Activated CD4-positive, alpha-beta memory T cell treated with anti-CD3 and anti-CD28 coated beads for 36 hours (primary cell): Measurements from ENCODE around the gene ITPR1. TPM values are rescaled to one million over a fixed set of nuclear protein-coding genes. Genes with fewer than 3 reads are reported as not detected.

Experiments used
- CTCF ChIA-PET: fragments of 350-600 bp; sonication (Branson Sonifier 250); formaldehyde crosslinking; loops from one replicate; lab custom pipeline; 2021; ENCODE audit warnings: antibody characterized with exemption, inconsistent platforms; lab: Charles Lee
- POLR2A ChIA-PET: fragments of 350-600 bp; sonication (Branson Sonifier 250); formaldehyde crosslinking; loops from one replicate; lab custom pipeline; 2021; ENCODE audit warnings: antibody characterized with exemption; lab: Charles Lee
- DNase-seq: peaks from one replicate; pipeline ENCODE4 v3.0.0-alpha.2; 2020
- H3K27ac Mint-ChIP-seq: one replicate; pipeline ENCODE4 v1.8.0; 2021; ENCODE audit warnings: mixed read lengths
- H3K27me3 Mint-ChIP-seq: one replicate; pipeline ENCODE4 v1.8.0; 2021; ENCODE audit warnings: mixed read lengths
- H3K36me3 Mint-ChIP-seq: one replicate; pipeline ENCODE4 v1.8.0; 2021; ENCODE audit warnings: mixed read lengths
- H3K4me1 Mint-ChIP-seq: one replicate; pipeline ENCODE4 v1.8.0; 2021; ENCODE audit warnings: low read depth, mixed read lengths
- H3K4me3 Mint-ChIP-seq: one replicate; pipeline ENCODE4 v1.8.0; 2021; ENCODE audit warnings: mild to moderate bottlenecking, mixed read lengths
- H3K9me3 Mint-ChIP-seq: one replicate; pipeline ENCODE4 v1.8.0; 2021; ENCODE audit warnings: mixed read lengths
- intact Hi-C: fragments of 100-400 bp; cut with micrococcal nuclease; formaldehyde crosslinking; loops from one replicate; pipeline ENCODE4 v1.15.1; 2023
- total RNA-seq, 2 experiments: library from RNA; stranded (reverse); gene quantifications; one replicate each; pipeline ENCODE4 v1.2.3, GENCODE V29; 2021

ITPR1 gene
- total RNA-seq, 2 experiments from 2014 or later: 49.1 to 53.1 TPM

DNA sequence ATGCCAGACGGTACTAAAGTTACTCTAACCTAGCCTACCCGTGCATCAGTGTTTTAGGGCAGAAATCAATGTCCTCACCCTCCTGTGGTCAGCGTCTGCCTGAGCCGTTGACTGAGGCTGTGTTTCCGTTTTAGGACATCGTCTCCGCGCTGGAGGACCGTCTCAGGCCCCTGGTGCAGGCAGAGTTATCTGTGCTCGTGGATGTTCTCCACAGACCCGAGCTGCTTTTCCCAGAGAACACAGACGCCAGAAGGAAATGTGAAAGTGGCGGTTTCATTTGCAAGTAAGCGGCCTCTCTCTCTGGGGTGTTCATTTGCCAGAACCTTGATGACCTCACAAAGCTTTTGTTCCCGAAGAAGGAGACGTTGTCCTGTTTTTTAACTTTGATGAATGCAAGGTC lies 217.0 kb downstream of the ITPR1 start:
- Mint-ChIP-seq H3K4me3 (no peak overlapping the region), H3K27me3 (no peaks in the 10 kb centered on the region), H3K9me3 (peaks cover 2% of the 10 kb centered on the region), H3K27ac (no peak overlapping the region), H3K4me1 (peaks cover 1% of the 10 kb centered on the region), H3K36me3 (peaks cover 35% of the 10 kb centered on the region)
- CTCF ChIA-PET: interaction anchor here (1.2 to 10.0 kb wide), 7 partner anchors 10 to 359 kb away, joined by 3 to 267 read pairs (median 21); partner anchors contain the start of gene BHLHE40
- POLR2A ChIA-PET: no interaction called here
- intact Hi-C loops: no loop called here
- no peak for DNase-seq

GRCh38 chr3:4711680-4711992 lies 218.5 kb downstream of the ITPR1 start:
- H3K36me3 Mint-ChIP-seq: peaks cover 25% of the 10 kb centered on the region
- intact Hi-C loops: loop anchor here (1.0 kb wide), 4 partner anchors 178 to 411 kb away; partner anchors contain the start of gene ARL8B
- no peaks in the 10 kb centered on the region for H3K27me3 Mint-ChIP-seq
- peaks cover 1% of the 10 kb centered on the region for H3K4me1 Mint-ChIP-seq
- H3K9me3 Mint-ChIP-seq: peaks cover 2% of the 10 kb centered on the region
- CTCF ChIA-PET: interaction anchor here (0.6 to 10.0 kb wide), 102 partner anchors 9 to 474 kb away, joined by 3 to 267 read pairs (median 4); partner anchors contain the start of genes ARL8B and BHLHE40
- no peak for DNase-seq
- no peak overlapping the region for H3K4me3 Mint-ChIP-seq
- POLR2A ChIA-PET: interaction anchor here (0.7 to 1.5 kb wide), 7 partner anchors 93 to 272 kb away, joined by 3 to 6 read pairs (median 4); partner anchors contain the start of gene BHLHE40
- H3K27ac Mint-ChIP-seq: no peak overlapping the region

DNA sequence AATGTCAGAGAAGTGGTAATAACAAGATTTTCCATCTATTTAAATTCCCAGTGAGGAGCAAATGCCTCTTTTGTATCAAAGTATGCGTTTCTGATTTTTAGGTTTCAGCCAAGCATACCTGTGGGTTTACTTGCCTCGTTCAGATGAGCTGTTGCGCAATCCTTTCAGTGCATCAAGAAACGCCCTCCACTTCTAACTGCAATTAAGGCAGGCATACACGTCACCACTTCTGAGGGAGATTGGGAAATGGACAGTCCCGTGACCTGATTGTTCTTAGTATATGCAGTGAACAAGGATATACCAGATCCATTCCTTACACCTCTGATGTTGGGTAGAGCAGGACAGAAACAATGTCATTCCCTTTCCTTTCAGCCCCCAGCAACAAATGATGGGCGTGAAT lies 219.0 kb downstream of the ITPR1 start:
- Mint-ChIP-seq H3K36me3 (peaks cover 20% of the 10 kb centered on the region), H3K27me3 (no peaks in the 10 kb centered on the region), H3K27ac (no peak overlapping the region), H3K4me1 (peaks cover 1% of the 10 kb centered on the region), H3K4me3 (no peak overlapping the region), H3K9me3 (peaks cover 2% of the 10 kb centered on the region)
- intact Hi-C loops: no loop called here
- DNase-seq: no peak
- ChIA-PET CTCF (interaction anchor here (0.6 to 10.0 kb wide), 98 partner anchors 9 to 473 kb away, joined by 3 to 267 read pairs (median 4); partner anchors contain the start of genes ARL8B and BHLHE40), POLR2A (interaction anchor here (0.7 to 1.5 kb wide), 7 partner anchors 93 to 272 kb away, joined by 3 to 6 read pairs (median 4); partner anchors contain the start of gene BHLHE40)

- Mint-ChIP-seq H3K9me3 (no peaks in the 10 kb centered on the region), H3K27ac (no peak overlapping the region), H3K27me3 (no peaks in the 10 kb centered on the region), H3K4me1 (peaks cover 1% of the 10 kb centered on the region), H3K4me3 (no peak overlapping the region), H3K36me3 (peaks cover 16% of the 10 kb centered on the region)
- POLR2A ChIA-PET: interaction anchor here (2.5 kb wide), 1 partner anchor 262 kb away, joined by 7 read pairs; no protein-coding TSS in a partner anchor
- intact Hi-C loops: no loop called here
- CTCF ChIA-PET: interaction anchor here (0.6 to 10.0 kb wide), 7 partner anchors 262 to 341 kb away, joined by 3 to 267 read pairs (median 3); partner anchors contain the start of gene BHLHE40
- DNase-seq: no peak
These were observed 220.9 kb downstream of the ITPR1 start for GRCh38 chr3:4714045-4714444.

- peaks cover 12% of the 10 kb centered on the region for H3K36me3 Mint-ChIP-seq
- H3K9me3 Mint-ChIP-seq: no peaks in the 10 kb centered on the region
- ChIA-PET CTCF (interaction anchor here (0.8 to 10.0 kb wide), 6 partner anchors 9 to 338 kb away, joined by 3 to 267 read pairs (median 4); partner anchors contain the start of gene BHLHE40), POLR2A (interaction anchor here (0.6 kb wide), 1 partner anchor 135 kb away, joined by 3 read pairs; no protein-coding TSS in a partner anchor)
- H3K27ac Mint-ChIP-seq: no peak overlapping the region
- intact Hi-C loops: no loop called here
- no peaks in the 10 kb centered on the region for H3K27me3 Mint-ChIP-seq
- peaks cover 6% of the 10 kb centered on the region for H3K4me1 Mint-ChIP-seq
- H3K4me3 Mint-ChIP-seq: no peak overlapping the region
- no peak for DNase-seq
These were observed 223.1 kb downstream of the ITPR1 start for GRCh38 chr3:4716266-4716665.

DNA sequence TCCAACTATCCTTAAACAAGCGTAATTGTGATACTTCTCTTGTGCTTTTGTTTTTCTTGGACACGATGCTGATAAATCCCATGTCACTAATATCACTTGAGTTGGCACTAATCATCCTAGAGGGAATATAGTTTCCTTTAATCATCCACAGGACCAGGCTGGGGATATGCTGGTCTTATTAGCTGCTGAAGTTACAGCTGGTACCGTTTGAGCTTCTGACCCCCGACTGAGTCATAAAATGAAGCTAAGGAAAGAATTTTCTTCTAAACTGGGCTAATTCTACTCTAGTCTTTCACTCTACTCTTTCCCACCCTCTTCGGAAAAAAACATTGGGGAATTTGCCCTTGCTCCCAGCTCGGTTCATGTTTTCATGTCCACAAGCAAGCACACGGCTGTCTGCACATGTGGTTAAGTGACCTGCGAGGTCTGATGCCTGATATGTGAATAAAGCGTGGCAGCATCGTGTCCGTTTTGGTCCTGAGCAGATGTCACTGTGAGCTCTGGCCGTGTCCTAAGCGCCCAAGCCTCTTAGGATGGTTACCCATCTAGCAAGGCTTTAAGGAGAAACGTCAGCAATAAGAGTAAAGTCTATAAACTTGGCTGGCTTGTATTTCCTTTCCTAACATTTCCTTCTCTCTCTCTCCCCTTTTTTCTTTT lies 223.7 kb downstream of the ITPR1 start:
- Mint-ChIP-seq H3K27me3 (no peaks in the 10 kb centered on the region), H3K4me1 (peaks cover 12% of the 10 kb centered on the region), H3K9me3 (no peaks in the 10 kb centered on the region), H3K36me3 (peaks cover 8% of the 10 kb centered on the region), H3K27ac (no peak overlapping the region), H3K4me3 (no peak overlapping the region)
- ChIA-PET POLR2A (interaction anchor here (0.6 kb wide), 1 partner anchor 135 kb away, joined by 3 read pairs; no protein-coding TSS in a partner anchor), CTCF (interaction anchor here (0.6 to 10.0 kb wide), 6 partner anchors 10 to 338 kb away, joined by 3 to 267 read pairs (median 4); partner anchors contain the start of gene BHLHE40)
- intact Hi-C loops: no loop called here
- DNase-seq: no peak

DNA sequence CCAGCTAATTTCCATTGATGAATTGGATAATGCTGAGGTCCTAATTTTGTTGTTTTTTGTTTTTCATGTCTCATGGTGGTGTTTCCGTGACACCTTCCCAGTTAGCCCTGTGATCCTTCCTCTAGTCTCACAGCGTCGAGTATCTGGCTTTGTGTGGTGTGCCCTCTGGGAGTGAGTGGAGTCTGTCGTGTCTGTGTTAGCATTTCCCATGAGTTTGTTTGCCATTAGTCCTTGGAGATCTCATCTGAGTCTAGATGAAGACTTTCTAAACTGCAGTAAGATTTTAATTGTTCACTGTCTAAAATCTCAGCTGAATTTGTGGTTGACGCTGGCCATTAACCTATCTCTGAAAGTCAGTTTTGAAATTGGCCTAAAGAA lies 224.2 kb downstream of the ITPR1 start:
- Mint-ChIP-seq H3K4me3 (no peak overlapping the region), H3K27me3 (no peaks in the 10 kb centered on the region), H3K27ac (no peak overlapping the region), H3K9me3 (no peaks in the 10 kb centered on the region), H3K4me1 (peaks cover 16% of the 10 kb centered on the region), H3K36me3 (peaks cover 8% of the 10 kb centered on the region)
- CTCF ChIA-PET: interaction anchor here (0.6 to 10.0 kb wide), 5 partner anchors 10 to 337 kb away, joined by 3 to 267 read pairs (median 4); partner anchors contain the start of gene BHLHE40
- intact Hi-C loops: no loop called here
- no peak for DNase-seq
- POLR2A ChIA-PET: no interaction called here

DNA sequence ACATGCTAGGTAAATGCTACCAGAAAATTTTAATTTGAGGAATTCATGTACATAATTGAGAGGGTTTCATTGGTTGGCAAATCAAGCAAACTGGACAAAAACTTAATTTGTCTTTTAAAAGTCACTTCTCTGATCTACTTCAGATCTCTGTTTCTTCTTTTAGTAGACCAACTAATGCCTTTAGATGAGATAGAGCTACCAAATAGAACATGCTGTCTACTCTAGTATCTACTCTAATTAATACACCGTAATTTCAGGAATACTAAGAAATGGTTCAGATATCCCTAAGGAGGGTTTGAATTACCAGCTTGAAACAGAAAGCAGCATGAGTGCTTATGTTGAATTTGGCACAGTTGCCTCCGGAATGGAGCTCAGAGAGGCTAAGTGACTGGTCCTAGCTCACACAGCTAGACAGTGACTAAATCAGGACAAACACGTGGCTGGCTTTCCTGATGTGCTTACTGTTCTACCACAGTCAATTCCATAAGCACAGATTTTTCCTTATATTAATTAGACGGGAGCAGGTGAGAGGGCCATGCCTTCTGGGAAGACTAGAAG lies 225.1 kb downstream of the ITPR1 start:
- H3K27ac Mint-ChIP-seq: no peak overlapping the region
- H3K27me3 Mint-ChIP-seq: no peaks in the 10 kb centered on the region
- no peak overlapping the region for H3K4me3 Mint-ChIP-seq
- peaks cover 19% of the 10 kb centered on the region for H3K4me1 Mint-ChIP-seq
- intact Hi-C loops: no loop called here
- DNase-seq: no peak
- CTCF ChIA-PET: interaction anchor here (10.0 kb wide), 1 partner anchor 336 kb away, joined by 267 read pairs; no protein-coding TSS in a partner anchor
- POLR2A ChIA-PET: no interaction called here
- peaks cover 8% of the 10 kb centered on the region for H3K36me3 Mint-ChIP-seq
- H3K9me3 Mint-ChIP-seq: no peaks in the 10 kb centered on the region

DNA sequence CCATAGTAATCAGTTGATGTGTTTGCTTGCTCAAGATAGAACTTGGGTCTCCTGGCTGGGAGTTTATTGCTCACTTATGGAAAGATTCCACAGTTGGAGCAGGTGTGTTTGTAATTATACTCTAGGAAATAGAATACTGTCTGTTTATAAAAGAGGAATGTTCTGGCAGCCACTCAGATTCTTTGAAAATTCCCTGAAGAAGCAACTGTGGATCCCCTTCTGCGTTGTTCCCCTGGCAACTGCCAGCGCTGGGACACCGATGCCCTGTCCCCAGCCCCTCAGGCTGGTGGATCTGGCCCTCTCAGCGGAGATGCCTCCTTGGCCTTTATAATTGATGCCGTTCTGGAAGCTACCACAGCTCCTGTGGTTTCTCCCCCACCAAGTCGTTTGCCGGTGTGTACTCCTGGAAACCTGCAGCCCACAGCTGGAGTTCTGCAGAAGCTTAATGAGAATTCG lies 225.9 kb downstream of the ITPR1 start:
- intact Hi-C loops: no loop called here
- DNase-seq: no peak
- Mint-ChIP-seq H3K27ac (no peak overlapping the region), H3K27me3 (no peaks in the 10 kb centered on the region), H3K4me3 (no peak overlapping the region), H3K4me1 (peaks cover 19% of the 10 kb centered on the region), H3K9me3 (no peaks in the 10 kb centered on the region), H3K36me3 (peaks cover 8% of the 10 kb centered on the region)
- ChIA-PET POLR2A (no interaction called here), CTCF (interaction anchor here (2.2 kb wide), 1 partner anchor 10 kb away, joined by 8 read pairs; no protein-coding TSS in a partner anchor)

DNA sequence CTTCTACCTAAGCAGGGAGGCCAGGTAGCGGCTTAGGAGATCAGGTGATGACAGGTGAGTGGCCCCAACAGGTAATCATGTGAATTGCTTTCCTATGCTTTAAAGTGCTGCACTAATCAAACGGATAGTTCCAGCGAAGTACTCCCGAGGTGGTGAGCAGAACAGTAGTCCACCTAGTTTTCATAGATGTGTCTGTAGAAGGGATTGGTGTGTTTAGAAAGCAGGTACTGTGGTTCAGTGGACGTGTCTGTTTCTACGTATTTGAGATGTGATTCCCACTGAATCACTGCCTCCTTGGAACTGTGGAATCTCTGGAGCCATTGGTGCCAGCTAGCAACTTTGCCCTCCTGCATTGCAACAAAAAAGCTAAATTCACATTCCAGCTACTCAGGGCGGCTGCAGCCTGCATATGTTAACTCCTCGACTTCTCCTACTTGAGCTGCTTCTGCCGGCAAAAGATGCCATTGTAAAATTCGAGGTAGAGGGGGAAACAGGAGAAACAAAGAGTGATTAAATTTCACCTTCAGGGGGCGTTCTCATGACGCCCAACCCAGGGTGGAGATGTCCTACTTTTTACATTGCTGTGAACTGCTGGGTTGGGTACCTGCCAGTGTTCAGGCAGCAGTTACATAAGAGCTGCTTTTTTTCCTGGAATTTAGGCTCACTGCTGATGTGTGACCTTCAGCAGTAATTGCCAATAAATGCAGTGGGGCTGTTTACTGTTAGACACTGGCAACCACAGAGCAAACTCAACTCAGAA lies 227.3 kb downstream of the ITPR1 start:
- Mint-ChIP-seq H3K4me1 (peaks cover 19% of the 10 kb centered on the region), H3K4me3 (no peak overlapping the region), H3K27me3 (no peaks in the 10 kb centered on the region), H3K36me3 (no peaks in the 10 kb centered on the region), H3K27ac (no peak overlapping the region), H3K9me3 (no peaks in the 10 kb centered on the region)
- peak; percentile 32 for DNase-seq
- ChIA-PET POLR2A (interaction anchor here (0.7 to 1.8 kb wide), 3 partner anchors 25 to 302 kb away, joined by 3 to 7 read pairs (median 3); partner anchors contain the start of gene BHLHE40), CTCF (interaction anchor here (0.6 to 2.4 kb wide), 37 partner anchors 9 to 338 kb away, joined by 3 to 31 read pairs (median 4); partner anchors contain the start of gene BHLHE40)
- intact Hi-C loops: loop anchor here (5.0 to 10.0 kb wide), 5 partner anchors 87 to 464 kb away; partner anchors contain the start of gene EDEM1

DNA sequence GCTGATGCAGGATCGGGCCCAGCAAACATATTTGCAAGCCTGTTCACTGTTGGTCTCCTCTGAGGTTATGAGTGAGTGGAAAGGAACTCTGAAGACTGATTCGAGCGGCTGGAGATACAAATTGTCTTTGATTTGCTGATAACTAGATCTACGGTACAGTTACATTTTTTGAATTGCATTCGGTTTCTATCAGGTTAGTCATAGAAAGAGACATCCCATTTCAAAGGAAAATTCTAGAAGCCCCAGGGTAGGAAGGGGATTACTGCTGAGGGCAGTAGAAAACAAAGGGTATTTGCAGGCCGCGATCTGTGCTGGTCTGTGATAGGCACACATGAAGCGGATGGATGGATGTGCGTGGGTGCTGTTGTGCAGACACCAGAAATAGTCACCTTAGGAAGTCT lies 228.4 kb downstream of the ITPR1 start:
- H3K36me3 Mint-ChIP-seq: no peaks in the 10 kb centered on the region
- ChIA-PET CTCF (interaction anchor here (0.6 to 2.4 kb wide), 33 partner anchors 8 to 355 kb away, joined by 3 to 31 read pairs (median 4); partner anchors contain the start of gene BHLHE40), POLR2A (interaction anchor here (1.8 kb wide), 1 partner anchor 258 kb away, joined by 7 read pairs; the partner anchor contains the start of gene BHLHE40)
- H3K27me3 Mint-ChIP-seq: no peaks in the 10 kb centered on the region
- intact Hi-C loops: loop anchor here (5.0 to 10.0 kb wide), 5 partner anchors 86 to 463 kb away; partner anchors contain the start of gene EDEM1
- H3K4me3 Mint-ChIP-seq: no peak overlapping the region
- no peaks in the 10 kb centered on the region for H3K9me3 Mint-ChIP-seq
- H3K4me1 Mint-ChIP-seq: peaks cover 19% of the 10 kb centered on the region
- H3K27ac Mint-ChIP-seq: peak overlapping the region; percentile 59
- DNase-seq: no peak
